VCaP (cell line): Measurements from ENCODE around the gene RXRG.

Experiments
- H3K27ac ChIP-seq: fragments of 450-650 bp; 2 replicates; pipeline ENCODE4 v1.5.1; 2017
- CTCF ChIP-seq: fragments of 450-650 bp; conservative IDR thresholded peaks from 2 replicates; pipeline ENCODE4 v1.5.1; 2017; ENCODE audit warnings: mild to moderate bottlenecking, moderate library complexity

Gene RXRG

DNA sequence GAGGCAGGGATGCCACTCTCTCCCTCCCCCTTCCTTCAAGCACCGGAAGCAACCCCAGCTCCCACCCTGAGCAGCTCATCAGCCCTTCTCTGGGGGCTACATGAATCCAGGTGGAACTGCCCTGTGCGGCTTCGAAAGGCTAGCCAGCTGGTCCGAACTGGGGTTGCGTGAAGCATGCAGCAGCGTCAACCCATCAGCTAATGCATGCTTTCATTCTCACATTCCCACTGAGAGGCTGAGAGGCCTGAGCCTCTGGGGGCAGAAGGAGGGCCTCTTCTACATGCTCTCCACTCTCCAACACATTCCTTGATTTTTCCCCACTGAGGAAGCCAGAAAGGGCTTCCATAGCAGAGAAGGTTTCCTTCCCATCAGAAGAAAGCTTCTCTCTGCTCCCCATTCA, 5.6 kb downstream of the RXRG start:
- TF ChIP-seq CTCF = no peak
- H3K27ac ChIP-seq = no peak overlapping the region

- no peak overlapping the region for H3K27ac ChIP-seq
- TF ChIP-seq CTCF = no peak
These were observed 7.9 kb downstream of the RXRG start for GRCh38 chr1:165436994-165437393.

DNA sequence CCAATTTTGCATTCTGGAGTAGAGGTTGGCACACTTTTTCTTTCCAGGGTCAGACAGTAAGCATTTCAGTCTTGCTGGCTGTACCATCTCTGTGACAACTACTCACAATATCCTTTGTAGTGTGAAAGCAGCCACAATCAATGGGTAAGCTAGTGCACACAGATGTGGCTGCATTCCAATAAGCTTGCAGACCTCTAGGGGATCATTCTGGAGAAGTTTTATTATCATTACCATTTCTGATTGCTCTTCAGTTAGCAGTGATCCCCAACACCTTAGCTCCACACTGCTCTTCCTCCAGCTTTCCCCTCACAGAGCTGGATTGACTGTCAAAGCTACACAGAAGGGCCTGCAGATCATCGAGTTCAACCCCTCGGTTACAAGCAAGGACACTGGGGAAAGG, 9.1 kb downstream of the RXRG start:
- no peak for TF ChIP-seq CTCF

DNA sequence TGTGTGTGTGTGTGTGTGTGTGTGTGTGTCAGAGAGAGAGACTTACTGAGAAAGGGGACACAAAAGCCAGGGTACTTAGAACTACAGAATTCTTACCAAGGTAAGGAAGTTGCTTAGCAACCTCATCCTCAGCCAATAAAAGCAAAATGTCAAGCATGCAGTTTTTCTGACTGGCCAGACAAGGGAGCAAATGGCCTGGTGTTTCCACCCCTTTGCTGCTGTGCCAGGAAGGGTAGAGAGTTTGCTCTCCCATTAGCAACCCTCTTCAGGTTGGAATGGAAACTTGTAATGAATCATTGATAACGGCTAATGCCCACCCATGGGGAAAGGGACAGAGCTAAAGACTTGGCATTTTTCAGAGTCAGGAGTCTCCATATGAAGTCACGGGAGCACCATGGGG, 10.6 kb downstream of the RXRG start:
- no peak for TF ChIP-seq CTCF
- no peak overlapping the region for H3K27ac ChIP-seq

More for the DNA sequence above, 9.1 kb downstream of the RXRG start:
- no peak overlapping the region for H3K27ac ChIP-seq

DNA sequence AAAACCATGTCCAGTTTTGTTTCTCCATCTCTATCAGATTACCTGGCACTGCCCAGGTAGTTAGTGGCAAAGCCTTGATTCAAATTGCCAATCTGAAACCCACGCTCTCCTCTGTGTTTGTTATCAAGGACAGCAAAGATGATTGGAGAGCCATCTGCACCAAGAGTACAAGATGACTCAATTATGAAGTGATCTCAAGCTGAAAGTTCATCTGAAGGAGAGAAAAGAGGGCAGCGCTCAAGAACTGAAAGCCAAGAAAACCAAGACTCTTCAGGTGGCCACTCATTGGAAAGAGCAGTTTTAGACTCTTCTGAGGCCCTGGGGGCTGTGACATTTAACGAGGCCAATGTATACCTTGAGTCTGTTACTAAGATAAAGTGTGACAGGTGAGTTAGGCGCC, 13.8 kb downstream of the RXRG start:
- no peak overlapping the region for H3K27ac ChIP-seq
- no peak for TF ChIP-seq CTCF

GRCh38 chr1:165426745-165427144, 18.2 kb downstream of the RXRG start:
- TF ChIP-seq CTCF = no peak
- H3K27ac ChIP-seq = no peak overlapping the region

- no peak overlapping the region for H3K27ac ChIP-seq
- TF ChIP-seq CTCF = no peak
These were observed 19.3 kb downstream of the RXRG start for GRCh38 chr1:165425621-165426020.
